A549 (cell line): Measurements from ENCODE around the gene VPS72. TPM values are rescaled to one million over a fixed set of nuclear protein-coding genes. Genes with fewer than 3 reads are reported as not detected.

Source experiments
- ATAC-seq, 2 experiments: fragments of 200-7000 bp in 1 of 2; fragments of >200 bp in 1 of 2; cut with Nextera tagmentation in 1 of 2; cut with Tn5 transposase in 1 of 2; 3 replicates each; pipeline versions ENCODE4 v1.8.0 to v1.9.1; 2018 to 2020; ENCODE audit warnings: mild to moderate bottlenecking in 1 of 2, moderate library complexity in 1 of 2
- CTCF ChIA-PET: fragments of 300-600 bp; sonication (Branson Sonifier 250); formaldehyde crosslinking; extraction: SDS; loops from one replicate; lab custom pipeline; 2021; ENCODE audit warnings: antibody characterized with exemption, inconsistent platforms; lab: Yijun Ruan, JAX
- POLR2A ChIA-PET: fragments of 350-600 bp; formaldehyde crosslinking; extraction: SDS; loops from one replicate; lab custom pipeline; 2021; ENCODE audit warnings: antibody characterized with exemption, inconsistent platforms; lab: Yijun Ruan, JAX
- DNase-seq, 2 experiments: peaks; one replicate each; pipeline versions ENCODE4 v3.0.0 to v3.0.0-alpha.2; 2011 to 2016; ENCODE audit warnings: low read depth in 1 of 2, low spot score in 1 of 2
- FAIRE-seq: peaks from 2 replicates; lab custom pipeline; 2011; peaks lifted over from hg19 to GRCh38; lab: Jason Lieb, UNC
- H3K27ac ChIP-seq, 2 experiments: fragments of >200 bp; sonication (Bioruptor Twin); formaldehyde crosslinking; 3 replicates each; pipeline ENCODE4 v1.5.1; 2016 to 2017
- H3K4me1 ChIP-seq: fragments of >200 bp; sonication (Bioruptor Twin); formaldehyde crosslinking; 3 replicates; pipeline ENCODE4 v1.6.1; 2016
- H3K4me2 ChIP-seq: fragments of >200 bp; sonication (Bioruptor Twin); formaldehyde crosslinking; 3 replicates; pipeline ENCODE4 v1.6.1; 2016
- H3K4me3 ChIP-seq: fragments of >200 bp; sonication (Bioruptor Twin); formaldehyde crosslinking; 3 replicates; pipeline ENCODE4 v1.5.1; 2016
- H3K9me3 ChIP-seq: fragments of >200 bp; sonication (Bioruptor Twin); formaldehyde crosslinking; 3 replicates; pipeline ENCODE4 v1.6.1; 2016
- ATOH8 ChIP-seq: fragments of 250-450 bp; sonication (Bioruptor Pico); IDR thresholded peaks from 2 replicates; pipeline ENCODE4 v1.5.0; 2020; ENCODE audit warnings: low read depth, mild to moderate bottlenecking, moderate library complexity
- BCL3 ChIP-seq: fragments of >200 bp; sonication (Bioruptor Twin); formaldehyde crosslinking; IDR thresholded peaks from 3 replicates; pipeline ENCODE4 v1.6.1; 2016
- BHLHE40 ChIP-seq: IDR thresholded peaks from 2 replicates; pipeline ENCODE4 v1.6.1; 2012; ENCODE audit warnings: low read depth, low read length, inconsistent platforms
- CBX8 ChIP-seq: fragments of 200-600 bp; sonication (generic); IDR thresholded peaks from 2 replicates; pipeline ENCODE4 v1.6.1; 2016
- CEBPB ChIP-seq, 2 experiments: fragments of >200 bp in 1 of 2; sonication (Bioruptor Twin) in 1 of 2; formaldehyde crosslinking in 1 of 2; IDR thresholded peaks; 2 replicates each; pipeline ENCODE4 v1.6.1; 2012 to 2016
- CHD2 ChIP-seq: fragments of 150-350 bp; IDR thresholded peaks from 2 replicates; pipeline ENCODE4 v1.6.1; 2014; ENCODE audit warnings: low read length; ENCODE audit not compliant: partially characterized antibody
- CHD4 ChIP-seq: fragments of 200-600 bp; sonication (generic); IDR thresholded peaks from 2 replicates; pipeline ENCODE4 v1.6.1; 2016; ENCODE audit warnings: antibody characterized with exemption, mild to moderate bottlenecking, borderline replicate concordance
- E2F6 ChIP-seq: IDR thresholded peaks from 2 replicates; pipeline ENCODE4 v1.6.1; 2012; ENCODE audit warnings: low read depth, borderline replicate concordance
- EHMT2 ChIP-seq: fragments of 200-600 bp; sonication (generic); IDR thresholded peaks from 2 replicates; pipeline ENCODE4 v1.6.1; 2016; ENCODE audit warnings: antibody characterized with exemption, low read depth, mild to moderate bottlenecking, moderate library complexity
- ELK1 ChIP-seq: fragments of 150-350 bp; IDR thresholded peaks from 2 replicates; pipeline ENCODE4 v1.6.1; 2014; ENCODE audit warnings: low read depth, mild to moderate bottlenecking, low read length
- FOSB ChIP-seq: fragments of 250-450 bp; sonication (Bioruptor Pico); IDR thresholded peaks from 2 replicates; pipeline ENCODE4 v1.5.0; 2020; ENCODE audit warnings: mild to moderate bottlenecking, moderate library complexity
- GATA3 ChIP-seq: IDR thresholded peaks from 2 replicates; pipeline ENCODE4 v1.6.1; 2012; ENCODE audit warnings: borderline replicate concordance
- JUNB ChIP-seq: fragments of >200 bp; sonication (Bioruptor Twin); formaldehyde crosslinking; IDR thresholded peaks from 2 replicates; pipeline ENCODE4 v1.6.1; 2016
- KDM5A ChIP-seq: fragments of 200-600 bp; sonication (generic); IDR thresholded peaks from 2 replicates; pipeline ENCODE4 v1.6.1; 2016; ENCODE audit warnings: antibody characterized with exemption, mild to moderate bottlenecking
- MAFK ChIP-seq: fragments of 450-650 bp; IDR thresholded peaks from 2 replicates; pipeline ENCODE4 v1.6.1; 2014; ENCODE audit not compliant: partially characterized antibody
- MAX ChIP-seq: IDR thresholded peaks from 2 replicates; pipeline ENCODE4 v1.6.1; 2012
- NR3C1 ChIP-seq: fragments of >200 bp; sonication (Bioruptor Twin); formaldehyde crosslinking; IDR thresholded peaks from 3 replicates; pipeline ENCODE4 v1.6.1; 2017
- RAD21 ChIP-seq, 2 experiments: fragments of >200 bp in 1 of 2; sonication (Bioruptor Twin) in 1 of 2; formaldehyde crosslinking in 1 of 2; IDR thresholded peaks in 1 of 2; conservative IDR thresholded peaks in 1 of 2; 2 replicates in 1 of 2; 3 replicates in 1 of 2; pipeline ENCODE4 v1.6.1; 2012 to 2018; ENCODE audit warnings: inconsistent platforms in 1 of 2
- RARB ChIP-seq: fragments of 250-450 bp; sonication (Bioruptor Pico); IDR thresholded peaks from 2 replicates; pipeline ENCODE4 v1.8.0; 2021; ENCODE audit warnings: mild to moderate bottlenecking, moderate library complexity
- RCOR1 ChIP-seq: fragments of 150-350 bp; IDR thresholded peaks from 2 replicates; pipeline ENCODE4 v1.6.1; 2014; ENCODE audit warnings: antibody characterized with exemption, low read length, low read depth
- RNF2 ChIP-seq: fragments of 200-600 bp; sonication (generic); IDR thresholded peaks from 2 replicates; pipeline ENCODE4 v1.6.1; 2016; ENCODE audit warnings: low read depth, mild to moderate bottlenecking, antibody characterized with exemption, moderate library complexity, borderline replicate concordance
- SMC3 ChIP-seq: fragments of >200 bp; sonication (Bioruptor Twin); formaldehyde crosslinking; IDR thresholded peaks from 3 replicates; pipeline ENCODE4 v1.6.1; 2018; ENCODE audit warnings: inconsistent platforms
- USF2 ChIP-seq: fragments of 450-650 bp; IDR thresholded peaks from 2 replicates; pipeline ENCODE4 v1.6.1; 2014; ENCODE audit warnings: antibody characterized with exemption
- ZSCAN20 ChIP-seq: fragments of 250-450 bp; sonication (Bioruptor Pico); IDR thresholded peaks from 2 replicates; pipeline ENCODE4 v1.8.0; 2022; ENCODE audit warnings: mild to moderate bottlenecking, moderate library complexity
- WGBS: methylation state at CpG from one replicate; pipeline ENCODE4 v1.1.6; 2017; ENCODE audit errors: missing lambda C conversion rate; 5-methylcytosine and 5-hydroxymethylcytosine counted together
- polyA plus RNA-seq, 4 experiments: library from polyadenylated mRNA; depleted of rRNA in 3 of 4; stranded (reverse); fragments of >200 nt; fragmentation: RNase III in 1 of 4; extraction: RNeasy Plus Mini Kit Qiagen cat#74134 plus additional on column Dnase treatment in 1 of 4; gene quantifications; 2 replicates in 3 of 4; 3 replicates in 1 of 4; pipeline ENCODE4 v1.2.3, GENCODE V29; 2011 to 2017

Gene VPS72
- polyA plus RNA-seq, 2 of the 4 experiments (the other 2 are of a cell fraction), result 50.8 to 81.2 TPM

- Histone ChIP-seq H3K27ac (no peak overlapping the region), H3K4me2 (no peak overlapping the region), H3K9me3 (no peaks in the 10 kb centered on the region), H3K4me1 (no peaks in the 10 kb centered on the region), H3K4me3 (no peak overlapping the region)
- POLR2A ChIA-PET, result no interaction called here
- no peak for DNase-seq
- no peak for FAIRE-seq
- ATAC-seq, result peak in 1 of 2 experiments; percentile 15; a peak in 2 of 6 replicates
- 84% methylated on average over 3 of the region's 3 CpGs for WGBS
- CTCF ChIA-PET, result interaction anchor here (0.9 to 3.8 kb wide), 7 partner anchors 10 to 34 kb away, joined by 3 to 23 read pairs (median 4); partner anchors contain the start of gene TNFAIP8L2
- TF ChIP-seq CHD4 (no peak), BCL3 (no peak), E2F6 (no peak), CHD2 (no peak), RNF2 (no peak), MAFK (no peak), CBX8 (no peak), MAX (no peak), RCOR1 (no peak), SMC3 (no peak), ATOH8 (CRISPR knock-in tag) (no peak), RARB (CRISPR knock-in tag) (no peak), ZSCAN20 (CRISPR knock-in tag) (no peak), RAD21 (conservative IDR thresholded peaks at IDR 0.05 in 1 of 2, IDR thresholded peaks at IDR 0.05 in 1 of 2) (no peak), JUNB (no peak)
Measured at GRCh38 chr1:151134396-151134795, 55.6 kb downstream of the VPS72 start.

- 89% methylated on average over 50 of the region's 65 CpGs for whole genome bisulfite sequencing
- no peak for DNase-seq
- H3K4me1 ChIP-seq, result no peaks in the 10 kb centered on the region
- peak in 1 of 2 experiments; percentile 18; a peak in 2 of 6 replicates for ATAC-seq
- H3K9me3 ChIP-seq, result no peaks in the 10 kb centered on the region
- ChIA-PET POLR2A (no interaction called here), CTCF (interaction anchor here (0.6 to 3.8 kb wide), 6 partner anchors 10 to 44 kb away, joined by 3 to 23 read pairs (median 5); partner anchors contain the start of gene TNFAIP8L2)
- TF ChIP-seq CEBPB (IDR thresholded peaks at IDR 0.05) (no peak), BHLHE40 (no peak), JUNB (no peak), MAFK (no peak), EHMT2 (no peak), FOSB (CRISPR knock-in tag) (no peak), E2F6 (no peak), ZSCAN20 (CRISPR knock-in tag) (no peak), ELK1 (no peak), SMC3 (no peak), RARB (CRISPR knock-in tag) (no peak), RCOR1 (no peak), USF2 (no peak), GATA3 (no peak), MAX (no peak), NR3C1 (no peak), KDM5A (no peak)
- no peak overlapping the region for H3K27ac ChIP-seq
- H3K4me2 ChIP-seq, result no peak overlapping the region
- no peak for FAIRE-seq
- H3K4me3 ChIP-seq, result no peak overlapping the region
Measured at GRCh38 chr1:151133018-151133806, 56.8 kb downstream of the VPS72 start.
